HFFc6 (cell line): ENCODE results near the gene LRRC3. TPM values are rescaled to one million over a fixed set of nuclear protein-coding genes. Genes with fewer than 3 reads are reported as not detected.

Experiments
- DNase-seq: peaks from one replicate; pipeline ENCODE4 v3.0.0-alpha.2; 2018
- H3K27ac Mint-ChIP-seq: 2 replicates; pipeline ENCODE4 v1.8.0; 2020; ENCODE audit warnings: mild to moderate bottlenecking, mixed read lengths
- H3K27me3 Mint-ChIP-seq: 2 replicates; pipeline ENCODE4 v1.8.0; 2021; ENCODE audit warnings: mild to moderate bottlenecking, moderate library complexity, mixed read lengths; ENCODE audit not compliant: insufficient read depth
- H3K36me3 Mint-ChIP-seq: 2 replicates; pipeline ENCODE4 v1.8.0; 2021; ENCODE audit warnings: low read depth, mixed read lengths
- H3K4me1 Mint-ChIP-seq: 2 replicates; pipeline ENCODE4 v1.8.0; 2020; ENCODE audit warnings: low read depth, mixed read lengths
- H3K4me3 Mint-ChIP-seq: 2 replicates; pipeline ENCODE4 v1.8.0; 2020; ENCODE audit warnings: mild to moderate bottlenecking, moderate library complexity, mixed read lengths
- H3K9me3 Mint-ChIP-seq: 2 replicates; pipeline ENCODE4 v1.8.0; 2020; ENCODE audit warnings: mild to moderate bottlenecking, mixed read lengths
- CTCF ChIP-seq: fragments of 200-600 bp; sonication (generic); IDR thresholded peaks from 2 replicates; pipeline ENCODE4 v1.5.0; 2021; ENCODE audit warnings: antibody characterized with exemption, mild to moderate bottlenecking
- total RNA-seq, 6 experiments: library from RNA; stranded (reverse); fragmentation: NEBNext Ultra II Directional; extraction: Animal tissue kit (Norgen Biotek cat#: 25700); gene quantifications; 2 replicates in 1 of 6; 3 replicates in 5 of 6; pipeline ENCODE4 v1.2.3, GENCODE V29; 2021

Gene LRRC3
- total RNA-seq, 6 experiments from 2014 or later, result not detected

- Mint-ChIP-seq H3K27ac (no peak overlapping the region), H3K36me3 (peaks cover 3% of the 10 kb centered on the region; the same call in 1 of the 2 replicates), H3K9me3 (peaks cover 42% of the 10 kb centered on the region), H3K27me3 (peaks cover 2% of the 10 kb centered on the region; the same call in 1 of the 2 replicates), H3K4me3 (no peak overlapping the region), H3K4me1 (no peaks in the 10 kb centered on the region)
- no peak for TF ChIP-seq CTCF
- DNase-seq, result no peak
These were observed 18.4 kb upstream of the LRRC3 start for GRCh38 chr21:44436958-44437357.

GRCh38 chr21:44437371-44437695 lies 18.0 kb upstream of the LRRC3 start:
- TF ChIP-seq CTCF, result no peak
- Mint-ChIP-seq H3K4me1 (no peaks in the 10 kb centered on the region), H3K36me3 (no peaks in the 10 kb centered on the region; the same call in 1 of the 2 replicates), H3K9me3 (peaks cover 38% of the 10 kb centered on the region), H3K27ac (no peak overlapping the region), H3K27me3 (peaks cover 2% of the 10 kb centered on the region; the same call in 1 of the 2 replicates), H3K4me3 (no peak overlapping the region)
- no peak for DNase-seq

- Mint-ChIP-seq H3K36me3 (no peaks in the 10 kb centered on the region; the same call in 1 of the 2 replicates), H3K4me1 (no peaks in the 10 kb centered on the region), H3K27ac (no peak overlapping the region), H3K4me3 (no peak overlapping the region), H3K9me3 (peaks cover 35% of the 10 kb centered on the region), H3K27me3 (peaks cover 2% of the 10 kb centered on the region; the same call in 1 of the 2 replicates)
- no peak for DNase-seq
- TF ChIP-seq CTCF, result no peak
These were observed 17.4 kb upstream of the LRRC3 start for GRCh38 chr21:44437696-44438431.

GRCh38 chr21:44438531-44439210 lies 16.6 kb upstream of the LRRC3 start:
- TF ChIP-seq CTCF, result no peak
- DNase-seq, result no peak
- no peaks in the 10 kb centered on the region; the same call in 1 of the 2 replicates for H3K36me3 Mint-ChIP-seq
- H3K27me3 Mint-ChIP-seq, result no peaks in the 10 kb centered on the region; the same call in 1 of the 2 replicates
- H3K4me1 Mint-ChIP-seq, result no peaks in the 10 kb centered on the region
- H3K4me3 Mint-ChIP-seq, result no peak overlapping the region
- H3K27ac Mint-ChIP-seq, result no peak overlapping the region
- peaks cover 37% of the 10 kb centered on the region for H3K9me3 Mint-ChIP-seq

- peaks cover 38% of the 10 kb centered on the region for H3K9me3 Mint-ChIP-seq
These were observed 16.1 kb upstream of the LRRC3 start for GRCh38 chr21:44439211-44439600.

More at GRCh38 chr21:44439211-44439600, 16.1 kb upstream of the LRRC3 start:
- no peak for DNase-seq
- Mint-ChIP-seq H3K27me3 (no peaks in the 10 kb centered on the region; the same call in 1 of the 2 replicates), H3K27ac (no peak overlapping the region), H3K4me3 (no peak overlapping the region), H3K4me1 (no peaks in the 10 kb centered on the region), H3K36me3 (no peaks in the 10 kb centered on the region; the same call in 1 of the 2 replicates)
- TF ChIP-seq CTCF, result no peak
